GM18511 (cell line): ENCODE measurements around the gene PCBP3.

ENCODE experiments used
- ATAC-seq: cut with Tn5 transposase; IDR thresholded peaks from one replicate; pipeline ENCODE4 v1.9.1; 2021; ENCODE audit warnings: mild to moderate bottlenecking, moderate library complexity; ENCODE audit not compliant: unreplicated experiment

The PCBP3 gene

GRCh38 chr21:45985471-45986315, 342.2 kb downstream of the PCBP3 start:
- no peak for ATAC-seq

DNA sequence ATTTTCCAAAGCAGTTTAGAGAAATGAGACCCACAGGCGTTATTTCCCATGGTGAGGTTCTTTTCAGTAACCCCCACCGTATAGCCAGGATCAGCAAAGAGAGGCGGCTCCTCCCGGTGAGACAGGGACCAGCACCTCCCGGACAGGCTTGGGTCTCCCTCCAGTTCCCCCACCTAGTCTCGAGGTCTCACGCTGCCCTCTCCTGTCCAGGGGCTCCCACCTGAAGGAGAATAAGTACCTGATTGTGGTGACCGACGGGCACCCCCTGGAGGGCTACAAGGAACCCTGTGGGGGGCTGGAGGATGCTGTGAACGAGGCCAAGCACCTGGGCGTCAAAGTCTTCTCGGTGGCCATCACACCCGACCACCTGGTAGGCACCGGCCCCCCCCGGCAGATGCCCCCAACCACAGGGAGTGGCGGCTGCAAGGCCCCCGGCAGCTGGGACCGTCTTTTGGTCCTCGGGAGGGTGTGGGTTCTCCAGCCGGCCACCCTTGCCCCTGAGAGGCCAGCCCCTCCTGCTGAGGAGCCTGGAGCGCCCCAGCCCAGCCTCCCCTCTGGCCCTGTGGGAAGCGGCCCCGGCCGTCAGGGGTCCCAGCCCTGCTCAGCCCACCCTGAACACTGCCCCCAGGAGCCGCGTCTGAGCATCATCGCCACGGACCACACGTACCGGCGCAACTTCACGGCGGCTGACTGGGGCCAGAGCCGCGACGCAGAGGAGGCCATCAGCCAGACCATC, 343.0 kb downstream of the PCBP3 start:
- ATAC-seq = no peak

- no peak for ATAC-seq
Observed at GRCh38 chr21:45987121-45987711, 343.7 kb downstream of the PCBP3 start.

DNA sequence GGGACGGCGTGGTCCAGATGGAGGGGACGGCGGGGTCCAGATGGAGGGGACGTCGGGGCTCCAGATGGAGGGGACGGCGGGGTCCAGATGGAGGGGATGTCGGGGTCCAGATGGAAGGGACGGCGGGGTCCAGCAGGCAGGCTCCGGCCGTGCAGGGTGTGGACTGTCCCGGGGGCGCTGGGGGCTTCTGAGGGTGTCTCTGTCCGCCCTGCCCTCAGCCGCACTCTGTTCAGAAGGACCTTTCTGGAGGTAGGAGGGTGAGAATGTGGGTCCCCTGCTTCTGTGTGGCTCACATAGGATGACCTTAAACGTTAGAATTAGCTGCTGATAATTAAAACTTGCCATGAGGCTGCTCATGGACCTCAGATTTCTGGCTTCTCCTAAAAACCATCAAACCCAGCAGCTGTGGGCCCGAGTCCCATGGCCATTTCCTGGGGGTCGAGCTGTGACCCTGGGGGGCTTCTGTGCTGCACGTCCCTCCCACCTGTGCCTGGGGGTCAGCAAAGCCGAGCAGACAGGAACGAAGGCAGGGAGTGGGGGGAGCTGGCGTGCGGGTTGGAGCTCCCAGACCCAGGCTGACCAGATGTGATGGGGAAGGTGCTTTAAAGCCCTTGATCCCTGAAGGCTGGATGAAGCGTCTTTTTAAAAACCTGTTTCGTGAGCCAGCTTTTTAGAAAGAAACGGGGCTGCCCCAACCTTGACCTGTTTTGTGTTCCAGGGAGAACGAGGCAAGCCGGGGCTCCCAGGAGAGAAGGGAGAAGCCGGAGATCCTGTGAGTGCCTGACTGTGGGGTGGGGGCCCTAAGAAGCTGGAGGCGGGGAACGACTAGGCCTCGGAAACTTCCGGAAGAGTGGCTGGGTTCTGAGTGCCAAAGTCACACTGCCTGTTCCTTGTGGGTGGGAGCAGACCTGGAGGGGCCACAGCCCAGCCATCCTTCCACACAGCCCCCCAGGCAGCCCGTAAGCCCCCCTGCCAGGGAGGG, 345.1 kb downstream of the PCBP3 start:
- no peak for ATAC-seq

DNA sequence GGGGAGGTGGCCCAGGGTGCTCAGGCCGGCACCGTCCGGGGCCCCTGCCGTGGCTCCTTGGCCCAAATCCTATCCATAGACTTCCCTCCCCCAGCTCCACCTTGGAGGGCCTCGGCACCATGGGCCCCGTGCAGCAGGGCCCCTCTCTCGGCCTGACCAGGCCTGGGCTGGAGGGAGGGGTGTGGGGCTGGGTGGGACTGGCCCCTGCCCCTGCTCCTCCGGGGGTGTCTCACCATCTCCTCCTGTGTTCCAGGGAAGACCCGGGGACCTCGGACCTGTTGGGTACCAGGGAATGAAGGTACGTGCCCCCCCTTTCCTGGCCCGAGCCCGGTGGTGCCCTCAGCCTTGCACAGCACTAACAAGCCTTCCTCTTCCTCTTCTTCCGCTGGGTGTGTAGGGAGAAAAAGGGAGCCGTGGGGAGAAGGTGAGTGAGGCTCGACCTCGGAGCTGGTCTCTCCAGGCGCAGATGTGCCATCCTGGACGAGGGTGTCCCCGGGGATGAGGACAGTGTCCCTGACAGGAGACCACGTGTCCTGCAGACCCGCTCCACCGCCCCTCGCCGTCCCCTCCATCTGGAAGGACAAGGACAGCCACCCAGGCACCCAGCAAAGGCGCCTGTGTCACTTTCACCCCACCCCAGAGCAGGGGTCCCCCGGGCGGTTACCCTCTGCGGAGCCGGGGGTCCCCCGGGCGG, 346.0 kb downstream of the PCBP3 start:
- ATAC-seq = no peak

DNA sequence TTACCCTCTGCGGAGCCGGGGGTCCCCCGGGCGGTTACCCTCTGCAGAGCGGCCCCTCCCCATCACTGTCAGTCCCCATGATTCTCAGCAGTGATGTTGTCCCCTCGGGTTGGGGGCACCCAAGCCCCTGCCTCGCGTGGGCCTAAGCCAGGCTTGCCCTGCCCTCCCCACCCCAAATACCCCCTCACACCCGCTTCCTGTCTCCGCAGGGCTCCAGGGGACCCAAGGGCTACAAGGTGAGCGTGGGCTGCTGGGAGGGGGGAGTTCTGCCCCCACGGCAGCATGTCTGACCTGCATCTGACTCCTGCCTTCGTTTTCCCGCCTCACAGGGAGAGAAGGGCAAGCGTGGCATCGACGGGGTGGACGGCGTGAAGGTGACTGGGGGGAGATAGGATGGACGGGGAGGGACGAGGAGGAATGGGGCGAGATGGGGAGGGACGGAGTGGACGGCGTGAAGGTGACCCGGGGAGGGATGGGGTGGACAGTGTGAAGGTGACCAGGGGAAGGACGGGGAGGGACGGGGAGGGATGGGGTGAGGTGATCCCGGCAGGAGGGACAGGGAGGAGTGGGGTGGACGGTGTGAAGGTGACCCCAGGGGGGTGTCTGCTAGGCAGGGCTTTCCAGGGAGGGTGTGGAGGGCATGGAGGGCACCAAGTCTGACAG, 346.7 kb downstream of the PCBP3 start:
- no peak for ATAC-seq

- no peak for ATAC-seq
Observed at GRCh38 chr21:45990741-45991605, 347.4 kb downstream of the PCBP3 start.

DNA sequence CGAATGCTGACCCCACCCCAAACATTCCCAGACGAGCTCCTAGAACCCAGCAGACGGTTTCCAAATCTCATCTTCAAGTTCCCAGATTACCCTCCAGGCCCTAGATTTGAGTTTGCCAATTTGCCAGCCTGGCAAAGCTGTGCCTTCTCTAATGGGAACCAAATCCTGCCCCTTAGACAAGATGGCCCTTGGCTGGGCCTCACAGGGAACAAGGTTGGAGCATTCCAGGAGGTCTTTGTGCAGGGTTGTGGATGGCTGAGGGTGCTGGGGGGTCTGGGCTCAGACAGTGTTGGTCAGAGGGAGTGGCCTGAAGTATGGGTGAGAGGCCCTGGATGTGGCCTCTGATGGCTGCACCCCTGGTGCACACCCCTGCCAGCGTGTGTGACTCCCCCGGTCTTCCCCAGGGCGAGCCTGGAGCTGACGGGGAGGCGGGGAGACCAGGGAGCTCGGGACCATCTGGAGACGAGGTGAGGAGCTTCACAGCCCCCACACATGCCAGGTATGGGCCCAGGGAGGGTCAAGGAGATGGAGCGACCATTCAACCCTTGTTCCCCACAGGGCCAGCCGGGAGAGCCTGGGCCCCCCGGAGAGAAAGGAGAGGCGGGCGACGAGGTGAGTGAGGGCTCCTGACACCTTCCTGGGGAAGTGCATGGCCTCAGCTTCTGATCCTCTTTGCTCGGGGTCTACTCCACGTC, 348.2 kb downstream of the PCBP3 start:
- ATAC-seq = no peak
